ENCODE results near the gene FXYD3. TPM values are rescaled to one million over a fixed set of nuclear protein-coding genes. Genes with fewer than 3 reads are reported as not detected.

Gene FXYD3
- total and polyA plus RNA-seq, 2 donors (not counting 1 experiment from before 2014, with no cell fraction given) = not detected

DNA sequence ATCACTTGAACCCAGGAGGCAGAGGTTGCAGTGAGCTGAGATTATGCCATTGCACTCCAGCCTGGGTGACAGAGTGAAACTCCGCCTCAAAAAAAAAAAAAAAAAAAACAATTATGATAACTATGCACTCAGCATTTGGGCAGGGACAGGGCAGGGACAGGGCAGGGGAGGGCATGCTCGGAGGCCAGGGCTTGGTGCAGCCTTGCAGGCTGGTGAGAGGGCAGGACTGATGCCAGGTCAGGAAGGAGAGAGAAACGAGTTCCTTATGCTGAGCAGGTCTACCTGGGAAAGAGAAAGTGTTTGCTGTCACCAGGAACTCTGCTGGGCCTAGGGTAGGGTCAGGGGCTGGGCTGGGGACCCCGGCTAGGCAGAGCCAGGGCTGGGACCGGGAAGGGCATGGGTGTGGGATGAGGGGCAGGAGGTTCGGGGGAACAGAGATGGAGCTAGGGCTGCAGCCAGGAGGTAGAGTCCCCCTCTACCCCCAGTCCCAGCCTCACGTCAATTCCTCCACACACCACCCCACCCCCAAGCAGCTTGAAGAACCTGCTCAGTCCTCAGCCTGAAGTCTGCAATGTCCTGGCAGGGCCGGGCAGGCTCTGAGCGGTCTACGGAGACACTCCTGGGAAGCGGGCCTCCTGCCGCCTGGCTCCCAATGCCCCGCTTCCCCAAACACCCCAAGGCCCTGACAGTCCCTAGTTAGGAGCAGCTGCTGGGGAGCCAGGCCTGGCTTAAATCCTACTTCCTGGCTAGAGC is 2.8 kb downstream of the FXYD3 start:
- no peaks in the 10 kb centered on the region for H3K27me3 ChIP-seq (ENCODE audit: control insufficient read depth, insufficient read depth, low read length)
- H3K4me1 ChIP-seq (ENCODE audit: control insufficient read depth, extremely low read depth, insufficient read depth, low read length) = peaks cover 4% of the 10 kb centered on the region
- no peak overlapping the region for H3K9ac ChIP-seq (ENCODE audit: insufficient read depth, low read length)

DNA sequence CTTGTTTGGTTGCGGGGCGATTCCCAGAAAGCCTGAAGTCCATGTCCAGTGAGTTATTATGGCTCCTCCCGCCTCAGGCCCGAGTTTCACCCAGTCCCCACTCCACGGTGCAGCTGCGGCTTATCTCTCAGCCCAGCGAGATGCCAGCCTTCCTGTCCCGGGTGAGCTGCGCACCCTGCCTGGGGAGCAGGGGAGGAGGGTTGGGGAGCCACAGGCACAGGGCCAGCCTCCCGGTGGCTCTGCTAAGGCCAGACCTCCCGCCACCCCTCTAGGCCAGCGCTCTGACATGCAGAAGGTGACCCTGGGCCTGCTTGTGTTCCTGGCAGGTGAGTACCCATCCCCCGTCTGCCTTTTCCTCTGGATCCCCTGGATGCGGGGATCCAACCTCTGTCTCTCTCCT is 3.5 kb downstream of the FXYD3 start:
- H3K4me2 ChIP-seq (ENCODE audit: extremely low read depth, insufficient read depth, low read length) = no peak overlapping the region
- no peaks in the 10 kb centered on the region for H4K20me1 ChIP-seq (ENCODE audit: control insufficient read depth, extremely low read depth, insufficient read depth, low read length)
- no peak overlapping the region for H3K9ac ChIP-seq (ENCODE audit: insufficient read depth, low read length)
- TF ChIP-seq EZH2 (IDR thresholded peaks at IDR 0.05; ENCODE audit: low read length, missing control alignments) = no peak
- TF ChIP-seq, protein P1, sequence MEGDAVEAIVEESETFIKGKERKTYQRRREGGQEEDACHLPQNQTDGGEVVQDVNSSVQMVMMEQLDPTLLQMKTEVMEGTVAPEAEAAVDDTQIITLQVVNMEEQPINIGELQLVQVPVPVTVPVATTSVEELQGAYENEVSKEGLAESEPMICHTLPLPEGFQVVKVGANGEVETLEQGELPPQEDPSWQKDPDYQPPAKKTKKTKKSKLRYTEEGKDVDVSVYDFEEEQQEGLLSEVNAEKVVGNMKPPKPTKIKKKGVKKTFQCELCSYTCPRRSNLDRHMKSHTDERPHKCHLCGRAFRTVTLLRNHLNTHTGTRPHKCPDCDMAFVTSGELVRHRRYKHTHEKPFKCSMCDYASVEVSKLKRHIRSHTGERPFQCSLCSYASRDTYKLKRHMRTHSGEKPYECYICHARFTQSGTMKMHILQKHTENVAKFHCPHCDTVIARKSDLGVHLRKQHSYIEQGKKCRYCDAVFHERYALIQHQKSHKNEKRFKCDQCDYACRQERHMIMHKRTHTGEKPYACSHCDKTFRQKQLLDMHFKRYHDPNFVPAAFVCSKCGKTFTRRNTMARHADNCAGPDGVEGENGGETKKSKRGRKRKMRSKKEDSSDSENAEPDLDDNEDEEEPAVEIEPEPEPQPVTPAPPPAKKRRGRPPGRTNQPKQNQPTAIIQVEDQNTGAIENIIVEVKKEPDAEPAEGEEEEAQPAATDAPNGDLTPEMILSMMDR (conservative IDR thresholded peaks at IDR 0.05 in 1 of 2, IDR thresholded peaks at IDR 0.05 in 1 of 2; ENCODE audit: low read depth in 1 of 2, low read length in 2 of 2) = no peak
- no peaks in the 10 kb centered on the region for H3K27me3 ChIP-seq (ENCODE audit: control insufficient read depth, insufficient read depth, low read length)
- no peak overlapping the region for H3K27ac ChIP-seq (ENCODE audit: insufficient read depth, low read length)
- no peak overlapping the region for H3K4me3 ChIP-seq (replicated peaks in 1 of 4; ENCODE audit: control extremely low read depth in 1 of 4, insufficient read depth in 1 of 4, low read depth in 3 of 4, low read length in 4 of 4)
- DNase-seq (ENCODE audit: low read depth in 2 of 2) = no peak
- H3K79me2 ChIP-seq (ENCODE audit: control insufficient read depth, insufficient read depth, low read length) = no peaks in the 10 kb centered on the region
- no peaks in the 10 kb centered on the region for H3K9me3 ChIP-seq (ENCODE audit: control insufficient read depth, insufficient read depth, low read depth, low read length)
- no peaks in the 10 kb centered on the region for H3K36me3 ChIP-seq (ENCODE audit: control insufficient read depth, insufficient read depth, low read length)
- peaks cover 10% of the 10 kb centered on the region for H3K4me1 ChIP-seq (ENCODE audit: control insufficient read depth, extremely low read depth, insufficient read depth, low read length)
- H2AFZ ChIP-seq (ENCODE audit: low read length) = no peak overlapping the region

More for the DNA sequence above, 2.8 kb downstream of the FXYD3 start:
- TF ChIP-seq, protein P1 (conservative IDR thresholded peaks at IDR 0.05 in 1 of 2, IDR thresholded peaks at IDR 0.05 in 1 of 2; ENCODE audit: low read depth in 1 of 2, low read length in 2 of 2) = no peak
- H3K4me2 ChIP-seq (ENCODE audit: extremely low read depth, insufficient read depth, low read length) = no peak overlapping the region
- H4K20me1 ChIP-seq (ENCODE audit: control insufficient read depth, extremely low read depth, insufficient read depth, low read length) = no peaks in the 10 kb centered on the region
- no peaks in the 10 kb centered on the region for H3K9me3 ChIP-seq (ENCODE audit: control insufficient read depth, insufficient read depth, low read depth, low read length)
- no peaks in the 10 kb centered on the region for H3K79me2 ChIP-seq (ENCODE audit: control insufficient read depth, insufficient read depth, low read length)
- H3K27ac ChIP-seq (ENCODE audit: insufficient read depth, low read length) = no peak overlapping the region
- DNase-seq (ENCODE audit: low read depth in 2 of 2) = no peak
- H3K4me3 ChIP-seq (replicated peaks in 1 of 4; ENCODE audit: control extremely low read depth in 1 of 4, insufficient read depth in 1 of 4, low read depth in 3 of 4, low read length in 4 of 4) = no peak overlapping the region
- H2AFZ ChIP-seq (ENCODE audit: low read length) = no peak overlapping the region
- H3K36me3 ChIP-seq (ENCODE audit: control insufficient read depth, insufficient read depth, low read length) = no peaks in the 10 kb centered on the region

DNA sequence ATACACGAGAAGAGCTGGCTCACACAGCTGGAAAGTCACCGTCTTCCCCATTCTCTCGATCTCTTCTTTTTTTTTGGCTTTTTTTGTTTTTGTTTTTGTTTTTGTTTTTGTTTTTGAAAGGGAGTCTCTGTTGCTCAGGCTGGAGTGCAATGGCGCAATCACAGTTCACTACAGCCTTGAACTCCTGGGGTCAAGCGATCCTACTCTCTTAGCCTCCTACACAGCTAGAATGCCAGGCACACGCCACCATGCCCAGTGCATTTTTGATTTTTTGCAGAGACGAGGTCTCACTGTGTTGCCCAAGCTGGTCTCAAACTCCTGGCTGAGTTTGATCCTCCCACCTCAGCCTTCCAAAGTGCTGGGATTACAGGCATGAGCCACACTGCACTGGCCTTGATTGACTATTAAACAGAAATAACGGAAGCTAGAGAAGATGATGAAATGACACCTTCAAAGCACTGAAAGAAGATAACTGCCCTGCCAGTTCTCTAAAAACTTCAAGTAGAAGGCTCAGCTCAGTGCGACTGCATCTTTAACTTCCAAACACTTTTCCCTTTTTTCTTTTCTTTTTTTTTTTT is 4.0 kb downstream of the FXYD3 start:
- Histone ChIP-seq H3K27ac (ENCODE audit: insufficient read depth, low read length) (no peak overlapping the region), H3K4me2 (ENCODE audit: extremely low read depth, insufficient read depth, low read length) (no peak overlapping the region), H3K79me2 (ENCODE audit: control insufficient read depth, insufficient read depth, low read length) (no peaks in the 10 kb centered on the region), H2AFZ (ENCODE audit: low read length) (no peak overlapping the region), H3K4me1 (ENCODE audit: control insufficient read depth, extremely low read depth, insufficient read depth, low read length) (peaks cover 13% of the 10 kb centered on the region), H3K36me3 (ENCODE audit: control insufficient read depth, insufficient read depth, low read length) (no peaks in the 10 kb centered on the region), H3K27me3 (ENCODE audit: control insufficient read depth, insufficient read depth, low read length) (no peaks in the 10 kb centered on the region), H3K4me3 (replicated peaks in 1 of 4; ENCODE audit: control extremely low read depth in 1 of 4, insufficient read depth in 1 of 4, low read depth in 3 of 4, low read length in 4 of 4) (no peak overlapping the region), H3K9ac (ENCODE audit: insufficient read depth, low read length) (no peak overlapping the region), H3K9me3 (ENCODE audit: control insufficient read depth, insufficient read depth, low read depth, low read length) (no peaks in the 10 kb centered on the region), H4K20me1 (ENCODE audit: control insufficient read depth, extremely low read depth, insufficient read depth, low read length) (no peaks in the 10 kb centered on the region)
- TF ChIP-seq, protein P1 (conservative IDR thresholded peaks at IDR 0.05 in 1 of 2, IDR thresholded peaks at IDR 0.05 in 1 of 2; ENCODE audit: low read depth in 1 of 2, low read length in 2 of 2) = no peak
- no peak for TF ChIP-seq EZH2 (IDR thresholded peaks at IDR 0.05; ENCODE audit: low read length, missing control alignments)
- DNase-seq (ENCODE audit: low read depth in 2 of 2) = no peak
